Left ventricle myocardium inferior (tissue), 1 donor: ENCODE results near the gene SGSH. TPM values are rescaled to one million over a fixed set of nuclear protein-coding genes. Genes with fewer than 3 reads are reported as not detected.

Source experiments
- DNase-seq: peaks from one replicate; pipeline ENCODE4 v3.0.0-alpha.2; 2020
- H3K27ac ChIP-seq: fragments of 200-600 bp; replicated peaks from 2 replicates; pipeline ENCODE4 v1.8.0; 2021
- H3K27me3 ChIP-seq: fragments of 200-600 bp; 2 replicates; pipeline ENCODE4 v1.8.0; 2021; ENCODE audit warnings: low read depth
- H3K36me3 ChIP-seq: fragments of 200-600 bp; 2 replicates; pipeline ENCODE4 v1.8.0; 2021
- H3K4me1 ChIP-seq: fragments of 200-600 bp; 2 replicates; pipeline ENCODE4 v1.8.0; 2021
- H3K4me3 ChIP-seq: fragments of 200-600 bp; 2 replicates; pipeline ENCODE4 v1.8.0; 2021; ENCODE audit warnings: mild to moderate bottlenecking, moderate library complexity
- H3K9me3 ChIP-seq: fragments of 200-600 bp; replicated peaks from 2 replicates; pipeline ENCODE4 v1.8.0; 2021
- intact Hi-C: fragments of 100-400 bp; cut with micrococcal nuclease; formaldehyde crosslinking; loops from one replicate; pipeline ENCODE4 v1.11.0; 2022
- total RNA-seq: library from RNA; stranded (reverse); fragmentation: NEBNext Ultra II Directional; extraction: Animal tissue kit (Norgen Biotek cat#: 25700); gene quantifications from one replicate; pipeline ENCODE4 v1.2.1, GENCODE V29; 2021
- TF ChIP-seq, protein P1 (sequence below): fragments of 200-600 bp; IDR thresholded peaks from 2 replicates; pipeline ENCODE4 v1.8.0; 2021; ENCODE audit warnings: antibody characterized with exemption, mild to moderate bottlenecking, borderline replicate concordance
- donor health status: DM: no; HTN: yes; CAD: no; lungs with severe emphysema.

The SGSH gene
- total RNA-seq, 1 donor from 2014 or later = 10.9 TPM

DNA sequence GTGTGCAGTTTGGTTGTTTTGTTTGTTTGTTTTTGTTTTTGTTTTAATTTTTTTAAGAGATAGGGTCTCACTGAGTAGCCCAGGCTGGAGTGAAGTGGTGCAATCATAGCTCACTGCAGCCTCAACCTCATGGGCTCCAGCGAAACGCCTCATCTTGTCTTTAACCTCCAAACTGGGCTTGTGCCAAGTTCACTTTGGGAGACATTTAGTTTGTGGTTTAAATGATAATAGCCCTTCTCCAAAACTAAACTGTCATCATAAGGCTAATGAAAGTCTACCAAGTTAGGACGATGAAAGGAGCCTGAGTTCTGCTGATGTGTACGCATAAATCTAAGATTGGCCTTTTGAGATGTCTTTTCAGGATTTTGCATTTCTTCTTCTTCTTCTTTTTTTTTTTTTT is 56.8 kb downstream of the SGSH start:
- intact Hi-C loops = no loop called here
- H3K27ac ChIP-seq = no peak overlapping the region
- H3K36me3 ChIP-seq = no peaks in the 10 kb centered on the region
- H3K4me1 ChIP-seq = no peaks in the 10 kb centered on the region
- no peaks in the 10 kb centered on the region for H3K9me3 ChIP-seq
- peaks cover 18% of the 10 kb centered on the region for H3K27me3 ChIP-seq
- DNase-seq = no peak
- TF ChIP-seq, protein P1, sequence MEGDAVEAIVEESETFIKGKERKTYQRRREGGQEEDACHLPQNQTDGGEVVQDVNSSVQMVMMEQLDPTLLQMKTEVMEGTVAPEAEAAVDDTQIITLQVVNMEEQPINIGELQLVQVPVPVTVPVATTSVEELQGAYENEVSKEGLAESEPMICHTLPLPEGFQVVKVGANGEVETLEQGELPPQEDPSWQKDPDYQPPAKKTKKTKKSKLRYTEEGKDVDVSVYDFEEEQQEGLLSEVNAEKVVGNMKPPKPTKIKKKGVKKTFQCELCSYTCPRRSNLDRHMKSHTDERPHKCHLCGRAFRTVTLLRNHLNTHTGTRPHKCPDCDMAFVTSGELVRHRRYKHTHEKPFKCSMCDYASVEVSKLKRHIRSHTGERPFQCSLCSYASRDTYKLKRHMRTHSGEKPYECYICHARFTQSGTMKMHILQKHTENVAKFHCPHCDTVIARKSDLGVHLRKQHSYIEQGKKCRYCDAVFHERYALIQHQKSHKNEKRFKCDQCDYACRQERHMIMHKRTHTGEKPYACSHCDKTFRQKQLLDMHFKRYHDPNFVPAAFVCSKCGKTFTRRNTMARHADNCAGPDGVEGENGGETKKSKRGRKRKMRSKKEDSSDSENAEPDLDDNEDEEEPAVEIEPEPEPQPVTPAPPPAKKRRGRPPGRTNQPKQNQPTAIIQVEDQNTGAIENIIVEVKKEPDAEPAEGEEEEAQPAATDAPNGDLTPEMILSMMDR = no peak
- no peak overlapping the region for H3K4me3 ChIP-seq

DNA sequence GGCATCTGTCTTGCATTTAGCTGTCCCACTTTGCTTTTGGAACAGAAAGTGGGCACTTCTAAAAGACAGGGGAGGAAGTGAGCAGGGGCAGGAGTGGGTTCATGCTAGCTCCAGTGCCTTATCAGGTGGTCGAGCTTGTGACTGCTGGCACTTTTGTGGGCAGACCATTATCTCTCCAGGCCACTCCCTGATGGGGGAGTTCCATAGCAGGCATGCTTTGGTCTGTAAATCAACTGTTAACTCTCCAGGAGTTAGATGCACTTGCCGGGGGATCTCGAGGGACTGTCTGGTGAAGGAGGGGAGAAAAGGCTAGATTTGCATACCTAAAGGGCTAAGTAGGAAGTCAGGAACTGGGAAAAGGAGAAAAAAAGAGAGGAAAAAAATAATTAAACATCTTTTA is 59.6 kb downstream of the SGSH start:
- no peak for DNase-seq
- H3K27me3 ChIP-seq = peaks cover 18% of the 10 kb centered on the region
- H3K36me3 ChIP-seq = no peaks in the 10 kb centered on the region
- no peak overlapping the region for H3K4me3 ChIP-seq
- TF ChIP-seq, protein P1 = no peak
- intact Hi-C loops = no loop called here
- H3K27ac ChIP-seq = no peak overlapping the region
- H3K4me1 ChIP-seq = no peaks in the 10 kb centered on the region
- peaks cover 12% of the 10 kb centered on the region for H3K9me3 ChIP-seq

Other genes starting within 250 kb of the SGSH start
- gene TBC1D16, start 184.5 kb downstream of the SGSH start, total RNA-seq = 15.9 TPM
- 7.7 TPM for gene CCDC40, start 183.7 kb downstream of the SGSH start, total RNA-seq
- gene GAA, start 118.8 kb downstream of the SGSH start, total RNA-seq = 44.4 TPM
- 30.0 TPM for gene EIF4A3, start 73.2 kb downstream of the SGSH start, total RNA-seq
- gene CARD14, start 50.3 kb downstream of the SGSH start, total RNA-seq = 0.49 TPM
- gene SLC26A11, start 94 bp upstream of the SGSH start, total RNA-seq = 4.1 TPM
- gene RNF213, start 40.5 kb upstream of the SGSH start, total RNA-seq = 25.6 TPM
- gene ENDOV, start 194.8 kb upstream of the SGSH start, total RNA-seq = 11.3 TPM